Activated effector memory CD4-positive, alpha-beta T cell treated with Interleukin-2 at 50 U/mL for 16 hours (primary cell): ENCODE results near the gene FASTKD2.
A peak's percentile ranks its signal among the peaks of the same experiment; 100 is the strongest.

ENCODE experiments used
- DNase-seq: peaks from one replicate; pipeline ENCODE4 v3.0.0-alpha.2; 2020

FASTKD2 gene

GRCh38 chr2:206765242-206766056 lies at the start of gene FASTKD2, which contains the start of gene MDH1B:
Gene FASTKD2, plus strand, starts transcription at chr2:206765606. Its CDS starts 1,088 bp downstream, at chr2:206766694.
Gene MDH1B, minus strand, starts transcription at chr2:206765328. Its CDS starts 57 bp downstream, at chr2:206765271.
- peak; percentile 72 for DNase-seq

- no peak for DNase-seq
Observed at GRCh38 chr2:206716623-206717022, 48.8 kb upstream of the FASTKD2 start.

DNA sequence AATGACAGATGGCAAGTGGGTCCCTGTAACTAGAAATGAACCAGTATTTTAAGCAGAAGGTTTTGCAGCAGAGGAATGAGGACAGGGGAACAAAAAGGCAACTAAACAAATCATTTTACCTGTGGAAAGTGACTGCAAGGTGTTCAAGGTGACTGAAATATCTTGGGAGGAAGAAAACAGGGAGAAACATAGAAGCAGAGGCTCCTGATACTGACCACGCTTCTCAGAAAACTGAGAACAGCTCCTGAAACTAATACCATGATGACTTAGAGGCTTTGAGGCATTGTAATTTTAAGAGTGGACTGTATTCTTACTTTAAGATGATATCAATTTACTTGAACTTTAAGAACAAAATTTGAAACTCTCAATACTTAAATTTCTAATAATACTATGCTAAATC lies 47.1 kb upstream of the FASTKD2 start, which contains the start of gene DYTN:
Gene DYTN (minus strand): TSS at position 101 of the 400 bp plus-strand sequence. CDS start 117 bp downstream, outside the sequence.
- no peak for DNase-seq

DNA sequence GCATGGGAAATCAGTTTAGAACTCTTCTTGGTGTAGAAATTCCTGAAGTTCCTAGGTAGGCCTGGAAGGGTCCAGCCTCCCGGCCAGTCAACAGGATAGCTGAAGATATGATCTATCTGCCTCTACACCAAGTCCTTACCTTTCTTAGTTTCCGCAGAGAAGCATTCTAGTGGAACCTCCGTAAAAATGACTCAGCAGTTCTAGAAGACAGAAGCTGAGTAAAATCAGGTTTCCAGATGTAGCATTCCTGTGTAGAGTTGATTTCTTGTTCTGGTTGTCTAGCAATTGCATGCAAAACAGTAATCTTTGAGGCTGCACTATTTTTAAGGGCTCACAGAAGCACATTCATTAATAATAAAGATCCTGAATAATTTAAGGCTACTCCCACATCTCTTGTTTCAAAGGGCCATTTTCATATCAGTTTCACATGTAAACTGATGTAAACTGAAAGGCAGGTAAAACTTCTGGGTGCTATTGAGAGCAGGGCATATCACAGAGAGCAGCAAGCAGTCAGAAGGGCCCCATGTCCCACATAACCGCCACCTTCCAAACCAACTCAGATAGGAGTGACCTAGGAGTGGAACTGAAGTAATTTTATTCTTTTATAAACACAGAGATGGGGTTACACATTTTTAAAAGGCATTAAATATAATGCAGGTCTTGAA lies 44.0 kb upstream of the FASTKD2 start:
- no peak for DNase-seq

DNA sequence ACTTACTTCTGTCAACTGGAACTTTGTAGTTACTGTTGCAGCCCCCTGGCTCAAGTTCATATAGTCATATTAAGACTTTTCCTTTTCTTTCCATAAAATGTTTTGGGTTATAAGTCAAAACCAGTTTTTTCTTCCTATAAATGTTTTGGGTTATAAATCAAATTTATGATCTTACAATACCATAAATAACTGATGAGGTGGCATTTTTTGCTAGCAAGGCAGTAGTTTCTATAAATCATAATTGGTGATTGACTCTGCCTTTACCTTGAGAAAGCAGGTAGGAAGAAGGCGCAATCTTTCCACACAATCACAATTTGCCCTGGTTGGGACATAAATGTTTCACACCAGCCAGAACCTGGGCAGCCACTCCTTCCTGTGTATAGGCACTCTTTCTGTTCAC lies 42.1 kb upstream of the FASTKD2 start:
- no peak for DNase-seq

DNA sequence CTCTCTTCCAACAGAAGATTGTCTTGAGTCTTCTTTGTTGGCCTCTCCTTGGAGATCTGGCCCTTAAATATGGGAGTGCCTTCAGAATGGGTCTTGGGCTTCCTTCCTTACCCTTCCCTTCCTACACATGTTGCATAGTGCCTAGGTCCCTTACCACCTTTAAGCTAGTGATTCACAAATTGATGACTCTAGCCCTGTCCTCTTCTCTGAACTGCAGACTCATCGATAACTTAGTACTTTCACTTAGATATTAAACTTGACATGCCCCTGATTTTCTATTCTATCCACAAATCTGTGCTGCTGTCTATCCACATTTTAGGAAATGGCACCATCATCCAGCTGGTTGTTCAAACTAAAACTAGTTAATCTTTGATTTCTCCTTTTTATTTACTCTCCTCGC lies 38.1 kb upstream of the FASTKD2 start:
- DNase-seq: no peak

DNA sequence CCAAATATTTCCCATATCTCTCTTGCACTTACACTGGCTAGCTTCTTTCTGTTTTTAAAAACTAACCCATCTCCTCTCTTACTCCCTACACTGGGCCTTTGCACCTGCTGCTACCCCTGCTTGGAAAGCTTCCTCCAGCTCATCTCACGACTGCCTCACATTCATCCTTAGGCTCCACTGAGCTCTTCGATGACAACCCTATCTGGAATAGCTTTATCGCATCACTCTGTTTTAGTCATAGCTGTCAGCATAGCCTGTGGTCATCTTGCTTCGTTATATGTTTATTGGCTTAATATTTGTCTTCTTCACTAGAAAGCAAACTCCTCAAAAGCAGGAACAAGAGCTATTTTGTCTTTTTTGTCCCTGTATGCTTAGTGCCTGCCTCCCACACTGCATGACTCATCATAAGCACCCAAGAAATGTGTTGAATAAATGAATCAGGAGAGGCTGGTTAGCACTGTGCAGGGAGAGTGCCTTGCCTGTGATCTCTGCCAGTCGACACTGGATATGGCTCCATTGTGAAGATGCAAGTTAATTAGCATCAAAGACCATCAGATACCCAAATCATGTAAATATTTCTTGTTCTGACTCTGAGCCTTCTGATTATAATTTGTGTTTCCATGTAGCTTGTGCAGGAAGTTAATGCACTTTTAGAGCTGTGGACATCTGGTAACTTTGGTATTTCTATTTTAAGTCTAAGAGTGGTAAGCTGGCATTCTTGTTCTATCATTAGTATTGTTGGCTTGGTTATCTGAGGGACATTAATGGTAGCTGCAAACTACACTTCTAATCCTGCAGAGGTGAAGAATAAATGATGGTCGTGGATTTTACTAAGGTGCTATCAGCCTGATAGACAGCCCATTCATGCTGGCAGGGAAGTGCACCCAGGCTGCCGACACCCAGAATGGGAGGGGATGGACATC lies 36.9 kb upstream of the FASTKD2 start:
- no peak for DNase-seq

DNA sequence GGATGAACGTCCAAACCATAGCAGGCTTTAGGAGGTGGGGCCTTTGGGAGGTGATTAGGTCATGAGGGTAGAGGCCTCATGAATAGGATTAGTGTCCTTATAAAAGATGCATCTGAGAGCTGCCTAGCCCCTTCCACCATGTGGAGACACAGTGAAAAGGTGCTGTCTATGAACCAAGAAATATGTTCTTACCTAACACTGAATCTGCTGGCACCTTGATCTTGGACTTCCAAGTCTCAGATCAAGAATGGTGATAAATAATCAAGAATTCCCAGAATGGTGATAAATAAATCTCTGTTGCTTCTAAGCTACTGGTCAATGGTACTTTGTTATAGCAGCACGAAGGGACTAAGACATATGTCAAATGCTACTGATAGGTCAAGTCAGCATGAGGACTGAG lies 32.1 kb upstream of the FASTKD2 start:
- no peak for DNase-seq

DNA sequence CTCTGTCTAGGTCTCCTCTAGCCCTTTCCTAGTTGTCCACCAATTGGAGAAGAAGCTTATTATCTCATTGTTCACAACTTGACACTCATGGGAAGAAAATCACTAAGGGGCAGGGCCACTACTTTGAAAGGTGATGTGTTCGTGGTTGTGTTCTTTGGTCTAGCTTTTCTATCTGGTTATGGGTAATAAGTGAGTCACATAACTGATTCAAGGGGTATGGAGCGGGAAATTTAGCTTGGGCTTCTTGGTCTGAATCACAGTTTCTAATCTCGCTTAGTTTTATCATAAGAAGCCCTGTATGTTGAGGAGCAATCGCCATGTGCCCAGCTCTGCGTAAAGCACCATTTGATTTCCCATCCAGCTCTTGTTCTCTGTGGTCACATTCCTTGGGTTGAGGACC lies 28.5 kb upstream of the FASTKD2 start:
- DNase-seq: no peak

- DNase-seq: no peak
Observed at GRCh38 chr2:206739271-206739670, 26.1 kb upstream of the FASTKD2 start.

GRCh38 chr2:206740800-206741199 lies 24.6 kb upstream of the FASTKD2 start:
- no peak for DNase-seq

- DNase-seq: no peak
Observed at GRCh38 chr2:206756816-206757215, 8.6 kb upstream of the FASTKD2 start.

DNA sequence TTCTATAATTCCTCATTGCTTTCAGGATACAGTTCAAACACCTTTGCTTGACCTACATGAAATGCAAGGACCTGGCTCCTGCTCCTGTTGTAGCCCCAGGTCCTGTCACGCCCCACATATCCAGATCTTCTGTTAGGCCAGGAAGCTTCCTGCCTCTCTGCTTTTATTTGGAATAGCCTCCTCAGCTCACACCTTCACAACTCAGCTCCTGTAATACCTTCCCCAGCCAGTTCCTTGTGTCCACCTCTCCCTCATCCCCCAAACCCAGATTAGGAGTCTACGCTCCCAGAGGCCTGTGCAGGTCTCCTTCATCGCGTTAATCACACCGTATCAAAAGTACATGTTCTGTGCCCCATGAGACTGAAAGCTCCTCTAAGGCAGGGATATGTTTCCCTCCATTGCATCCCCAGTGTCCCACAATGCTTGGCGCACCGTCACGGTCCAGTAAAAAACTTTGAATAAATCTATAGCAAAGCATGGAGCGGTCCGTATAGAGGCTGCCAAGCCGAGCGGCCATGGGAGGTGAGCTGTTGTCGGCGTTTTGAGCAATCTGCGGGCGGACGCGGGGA lies 649 bp upstream of the FASTKD2 start:
- DNase-seq: no peak

DNA sequence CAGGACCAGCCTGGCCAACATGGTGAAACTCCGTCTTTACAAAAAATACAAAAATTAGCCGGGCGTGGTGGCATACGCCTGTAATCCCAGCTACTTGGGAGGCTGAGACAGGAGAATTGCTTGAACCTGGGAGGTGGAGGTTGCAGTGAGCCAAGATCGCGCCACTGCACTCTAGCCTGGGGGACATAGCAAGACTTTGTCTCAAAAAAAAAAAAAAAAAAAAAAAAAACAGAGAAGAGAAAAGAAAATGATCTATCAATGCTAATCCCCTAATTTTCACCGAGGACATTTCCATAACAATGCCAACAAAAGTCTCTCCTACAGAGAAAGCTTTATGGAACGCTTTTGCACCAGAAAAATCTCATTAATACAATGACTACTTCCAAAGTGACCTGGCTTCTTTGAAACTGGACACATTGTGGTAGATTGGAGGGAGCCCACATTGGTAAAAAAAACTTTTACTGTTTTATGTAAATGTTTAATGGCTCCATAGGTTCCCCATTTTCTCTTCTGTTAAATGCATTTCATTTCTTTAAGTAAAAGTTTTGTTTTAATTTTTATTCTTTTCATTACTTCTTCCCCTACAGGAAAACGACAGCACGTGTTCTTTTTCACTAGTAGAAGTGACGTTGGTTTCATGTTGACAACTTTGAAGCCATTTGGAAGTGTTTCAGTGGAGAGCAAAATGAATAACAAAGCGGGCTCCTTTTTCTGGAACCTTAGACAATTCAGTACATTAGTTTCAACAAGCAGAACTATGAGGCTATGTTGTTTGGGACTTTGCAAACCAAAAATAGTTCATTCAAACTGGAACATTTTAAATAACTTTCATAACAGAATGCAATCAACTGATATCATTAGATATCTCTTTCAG lies 888 bp downstream of the FASTKD2 start:
- DNase-seq: no peak

- DNase-seq: no peak
Observed at GRCh38 chr2:206774871-206775270, 9.5 kb downstream of the FASTKD2 start.

- no peak for DNase-seq
Observed at GRCh38 chr2:206776432-206776831, 11.0 kb downstream of the FASTKD2 start.

GRCh38 chr2:206780671-206781070 lies 15.3 kb downstream of the FASTKD2 start:
- DNase-seq: no peak

DNA sequence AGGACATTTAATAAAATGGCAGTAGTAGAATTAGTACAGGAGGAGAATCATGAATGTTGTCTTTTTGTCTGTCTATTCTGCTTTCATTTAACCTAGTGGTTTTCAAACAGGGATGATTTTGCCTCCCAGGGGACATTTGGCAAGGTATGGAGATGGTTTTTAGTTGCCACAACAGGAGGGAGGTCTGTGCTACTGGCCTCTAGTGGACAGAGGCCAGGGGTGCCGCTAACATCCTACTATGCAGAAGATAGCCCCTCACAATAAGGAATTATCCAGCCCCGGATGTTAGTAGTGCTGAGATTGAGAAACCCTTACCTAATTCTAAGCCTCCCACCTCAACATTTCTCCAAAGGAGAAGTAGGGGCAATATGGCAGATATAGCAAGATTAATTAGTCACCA lies 18.3 kb downstream of the FASTKD2 start:
- no peak for DNase-seq

DNA sequence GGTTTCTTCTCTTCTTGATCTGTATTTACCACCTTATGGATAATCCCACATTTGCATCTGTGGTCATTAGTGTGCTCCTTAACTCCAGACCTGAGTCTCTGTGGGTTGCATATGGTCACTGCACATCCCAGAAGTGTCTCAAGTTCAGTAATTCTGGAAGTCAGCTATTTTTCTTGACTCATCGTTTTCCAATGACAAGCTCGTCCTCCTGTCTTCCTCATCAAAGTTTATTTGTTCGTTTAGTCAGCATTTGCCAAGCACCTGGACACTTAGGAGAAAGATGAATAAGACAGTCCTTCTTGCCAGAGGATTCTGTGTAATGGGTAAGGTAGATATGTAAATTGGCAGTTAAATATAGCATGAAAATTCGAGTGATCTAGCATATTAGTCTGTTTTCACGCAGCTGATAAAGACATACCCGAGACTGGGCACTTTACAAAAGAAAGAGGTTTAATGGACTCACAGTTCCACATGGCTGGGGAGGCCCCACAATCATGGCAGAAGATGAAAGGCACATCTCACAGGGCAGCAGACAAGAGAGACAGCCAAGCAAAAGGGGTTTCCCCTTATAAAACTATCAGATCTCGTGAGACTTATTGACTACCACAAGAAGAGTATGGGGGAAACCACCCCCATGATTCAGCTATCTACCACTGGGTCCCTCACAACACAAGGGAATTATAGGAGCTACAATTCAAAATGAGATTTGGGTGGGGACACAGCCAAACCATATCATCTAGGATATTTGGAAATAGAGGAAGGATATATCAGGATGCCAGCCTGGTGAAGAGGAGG lies 19.4 kb downstream of the FASTKD2 start:
- no peak for DNase-seq

- DNase-seq: no peak
Observed at GRCh38 chr2:206790311-206790935, 25.0 kb downstream of the FASTKD2 start.
